Muscle of arm (tissue), 12 donors: ENCODE results near the gene SLC26A1. TPM values are rescaled to one million over a fixed set of nuclear protein-coding genes. Genes with fewer than 3 reads are reported as not detected.

Source experiments
- DNase-seq: peaks from one replicate; pipeline ENCODE4 v3.0.0-alpha.2; 2013
- polyA plus RNA-seq, 12 donors: library from polyadenylated mRNA; unstranded; fragments of 120-200 nt; gene quantifications; one replicate each; pipeline ENCODE4 v1.2.1, GENCODE V29; 2013; ENCODE audit not compliant: insufficient read length in 12 of 12

SLC26A1 gene
- polyA plus RNA-seq, 12 donors: 2.5 to 5.9 (median 3.8) TPM; not detected in 2

DNA sequence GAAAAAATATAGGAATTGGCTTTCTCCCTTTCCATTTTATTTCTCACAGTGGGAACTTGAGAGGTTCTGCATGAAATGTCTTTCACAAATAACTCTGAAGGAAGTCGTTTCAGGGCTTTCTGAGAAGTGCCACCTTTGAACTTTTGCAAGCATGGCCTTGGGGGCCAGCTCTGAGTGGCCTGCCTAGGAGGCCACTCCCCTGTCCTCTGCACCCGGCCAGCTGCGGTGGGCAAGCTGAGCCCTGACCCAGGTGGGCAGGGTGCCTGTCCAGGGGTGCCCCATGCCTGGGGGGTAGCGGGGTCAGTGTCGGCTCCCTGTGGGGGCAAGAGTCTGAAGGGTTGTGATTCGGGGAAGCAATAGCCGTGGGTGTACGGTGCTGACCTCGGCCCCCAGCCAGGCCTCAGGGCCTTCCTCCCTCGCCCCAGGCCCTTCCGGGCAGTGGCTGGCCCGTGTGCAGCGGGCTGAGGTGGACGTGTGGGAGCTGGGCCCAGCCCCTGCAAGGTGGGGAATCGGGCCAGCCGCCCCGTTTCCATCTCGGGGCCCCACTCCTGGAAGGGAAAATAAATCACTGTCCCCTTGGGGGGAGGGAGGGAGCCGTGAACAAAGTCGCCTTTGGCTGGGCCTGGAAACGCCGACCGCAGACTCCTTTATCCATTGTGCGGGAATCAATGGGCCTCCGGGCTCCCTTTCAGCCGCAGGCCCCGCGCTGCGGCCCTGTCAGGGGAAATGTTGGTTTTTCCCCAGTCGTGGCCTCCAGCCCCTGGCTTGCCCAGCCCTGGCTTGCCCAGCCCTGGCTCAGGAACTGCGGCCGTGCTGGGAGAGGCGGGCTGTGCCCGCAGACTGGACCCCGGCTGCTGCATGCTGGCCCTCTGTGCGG, 21.3 kb upstream of the SLC26A1 start:
- DNase-seq: no peak

- DNase-seq: no peak
Observed at GRCh38 chr4:1013225-1014073, 20.2 kb upstream of the SLC26A1 start.

GRCh38 chr4:1012034-1012739, 19.0 kb upstream of the SLC26A1 start:
- no peak for DNase-seq

DNA sequence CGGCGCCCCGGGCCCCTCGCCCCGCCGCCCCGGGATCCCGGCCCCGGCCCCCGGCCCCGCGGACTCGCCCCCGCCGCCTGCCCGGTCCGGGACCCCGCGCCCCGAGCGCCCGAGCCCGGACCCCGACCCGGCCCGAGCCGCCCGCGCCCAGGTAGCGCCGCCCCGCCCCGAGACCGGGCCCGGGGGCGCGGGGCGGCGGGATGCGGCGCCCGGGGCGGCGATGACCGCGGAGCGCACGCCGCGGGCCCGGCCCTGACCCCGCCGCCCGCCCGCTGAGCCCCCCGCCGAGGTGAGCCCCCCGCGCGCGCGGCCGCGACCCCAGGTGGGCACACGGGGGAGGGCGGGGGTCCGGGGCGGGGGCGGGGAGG, 18.4 kb upstream of the SLC26A1 start:
- DNase-seq: no peak

- DNase-seq: peak; percentile 89
Observed at GRCh38 chr4:1011022-1011665, 17.9 kb upstream of the SLC26A1 start, which contains the start of gene FGFRL1. Gene FGFRL1, plus strand, starts transcription at chr4:1011626. Its CDS starts 860 bp downstream, at chr4:1012486.

DNA sequence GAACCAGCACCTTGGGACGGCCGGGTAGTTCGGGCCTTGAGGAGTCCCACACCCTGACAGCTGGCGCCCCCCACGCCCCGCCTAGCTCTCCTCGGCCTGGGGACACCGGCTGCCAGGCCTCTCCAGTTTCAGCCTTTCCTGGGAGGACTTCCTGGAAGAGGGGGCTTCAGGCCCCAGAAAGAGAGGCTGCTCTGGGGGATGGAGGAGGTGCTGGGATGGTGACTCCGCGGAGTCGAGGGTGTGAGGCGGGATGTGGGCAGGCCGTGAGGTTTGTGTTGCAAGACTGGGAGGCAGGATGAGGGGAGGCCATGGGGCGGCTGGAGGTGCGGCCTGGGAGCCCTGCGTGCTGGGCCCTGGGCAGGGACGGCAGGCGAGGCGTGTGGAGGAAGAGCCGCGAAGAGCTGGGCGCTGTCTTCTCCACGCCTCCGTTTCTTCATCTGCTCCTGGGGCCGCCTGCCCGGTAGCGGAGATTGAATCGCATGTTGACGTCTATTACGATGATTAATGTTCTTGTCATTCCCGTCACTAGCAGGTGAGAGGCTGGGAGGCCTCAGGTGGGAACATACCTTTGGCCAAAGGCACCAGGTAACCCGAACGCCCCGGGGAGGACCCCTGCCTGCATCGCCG, 17.3 kb upstream of the SLC26A1 start:
- peak; percentile 37 for DNase-seq

GRCh38 chr4:1009542-1010394, 16.6 kb upstream of the SLC26A1 start:
- DNase-seq: peak; percentile 48

- peak; percentile 38 for DNase-seq
Observed at GRCh38 chr4:1008840-1009541, 15.8 kb upstream of the SLC26A1 start.

DNA sequence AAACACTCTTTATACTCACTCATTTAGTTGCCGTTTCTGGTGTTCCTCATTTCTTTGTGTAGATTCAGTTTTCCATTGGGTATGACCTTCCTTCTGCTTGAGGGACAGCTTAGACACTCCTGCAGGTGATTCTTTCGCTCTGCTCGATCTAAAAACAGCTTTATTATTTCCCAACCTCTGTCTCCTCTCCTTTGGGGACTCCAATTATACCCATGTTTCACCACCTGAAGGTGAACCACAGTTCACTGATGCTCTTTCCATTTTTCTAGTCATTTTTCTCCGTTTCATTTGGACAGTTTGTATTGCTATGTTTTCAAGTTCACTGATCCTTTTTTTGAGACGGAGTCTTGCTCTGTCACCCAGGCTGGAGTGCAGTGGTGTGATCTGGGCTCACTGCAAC, 13.7 kb upstream of the SLC26A1 start:
- DNase-seq: no peak

DNA sequence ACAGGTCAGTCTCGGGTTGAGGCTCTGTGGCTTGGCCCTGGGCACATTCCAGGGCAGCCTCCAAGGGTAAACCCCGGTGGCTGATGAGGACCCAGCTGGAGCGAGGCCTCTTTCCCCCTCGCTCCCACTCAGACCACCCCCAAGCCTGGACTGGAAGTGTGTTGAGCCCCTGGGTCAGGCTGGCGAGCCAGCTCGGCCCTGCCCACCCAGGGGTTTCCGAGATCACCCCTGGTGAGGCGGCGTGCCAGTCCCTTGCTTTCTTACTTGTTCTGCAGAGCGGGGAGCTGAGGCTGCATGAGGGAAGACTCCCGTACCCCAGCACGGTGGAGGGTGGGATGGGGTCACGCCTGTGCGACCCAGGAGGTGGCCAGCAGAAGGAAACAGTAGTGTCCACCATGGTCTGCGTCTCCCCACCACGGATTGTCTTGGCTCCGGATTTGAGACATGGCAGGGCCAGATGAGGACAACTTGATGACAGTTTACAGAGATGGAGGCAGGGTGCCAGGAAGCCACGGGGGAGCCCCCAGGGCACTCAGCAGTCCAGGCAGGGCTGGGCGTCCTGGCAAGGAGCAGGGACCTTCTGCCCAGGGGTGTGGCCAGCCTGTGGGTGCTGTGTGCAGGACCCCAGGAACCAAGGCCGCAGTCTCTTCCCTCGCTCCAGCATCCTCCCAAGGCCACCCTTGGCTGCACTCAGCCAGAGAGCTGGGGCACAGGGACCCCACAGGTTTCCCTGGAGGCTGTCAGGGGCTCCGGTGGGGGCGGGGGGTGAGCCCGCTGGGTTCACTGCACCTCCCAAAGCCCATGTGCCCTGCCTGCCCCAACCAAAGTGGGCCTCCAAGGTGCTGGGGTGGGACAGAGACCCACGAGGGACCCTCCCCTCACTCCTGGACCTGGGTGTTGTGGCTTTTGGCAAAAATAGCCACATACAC, 11.6 kb upstream of the SLC26A1 start:
- DNase-seq: no peak

GRCh38 chr4:1004071-1004418, 10.8 kb upstream of the SLC26A1 start:
- DNase-seq: no peak

DNA sequence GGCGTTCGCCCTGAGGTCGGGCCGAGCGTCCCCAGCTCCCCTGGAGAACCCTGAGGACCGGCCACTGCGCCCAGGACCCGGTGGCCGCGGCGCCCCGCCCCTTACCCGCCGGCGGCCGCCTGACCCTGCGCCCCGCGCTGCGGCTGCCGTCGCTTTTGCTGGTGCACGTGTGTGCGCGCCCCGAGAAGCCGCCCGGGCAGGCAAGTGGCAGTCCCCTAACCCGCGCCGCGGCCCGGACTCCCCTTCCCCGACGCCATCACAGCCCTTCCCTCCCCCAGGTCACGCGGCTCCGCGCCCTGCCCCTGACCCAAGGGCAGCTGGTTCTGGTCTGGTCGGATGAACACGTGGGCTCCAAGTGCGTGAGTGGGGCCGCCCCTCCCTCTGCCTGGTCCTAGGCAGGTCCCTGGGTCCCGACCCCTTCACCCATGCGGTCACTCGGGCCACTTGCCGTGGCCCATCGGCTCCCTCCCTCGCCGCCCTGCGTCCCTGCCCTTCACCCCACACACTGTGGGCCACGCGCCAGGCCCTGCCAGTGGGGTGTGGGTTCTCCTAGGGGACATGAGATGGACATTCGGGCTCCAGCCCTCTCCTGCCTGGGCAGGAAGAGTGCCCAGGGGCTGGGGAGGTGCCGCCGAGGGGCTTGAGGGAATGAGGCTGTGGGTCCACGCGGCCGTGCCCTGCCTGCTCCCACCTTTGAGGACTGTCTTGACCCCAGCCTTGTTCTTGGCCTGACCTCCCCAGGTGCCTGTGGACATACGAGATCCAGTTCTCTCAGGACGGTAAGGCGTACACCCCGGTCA, 10.3 kb upstream of the SLC26A1 start:
- no peak for DNase-seq

DNA sequence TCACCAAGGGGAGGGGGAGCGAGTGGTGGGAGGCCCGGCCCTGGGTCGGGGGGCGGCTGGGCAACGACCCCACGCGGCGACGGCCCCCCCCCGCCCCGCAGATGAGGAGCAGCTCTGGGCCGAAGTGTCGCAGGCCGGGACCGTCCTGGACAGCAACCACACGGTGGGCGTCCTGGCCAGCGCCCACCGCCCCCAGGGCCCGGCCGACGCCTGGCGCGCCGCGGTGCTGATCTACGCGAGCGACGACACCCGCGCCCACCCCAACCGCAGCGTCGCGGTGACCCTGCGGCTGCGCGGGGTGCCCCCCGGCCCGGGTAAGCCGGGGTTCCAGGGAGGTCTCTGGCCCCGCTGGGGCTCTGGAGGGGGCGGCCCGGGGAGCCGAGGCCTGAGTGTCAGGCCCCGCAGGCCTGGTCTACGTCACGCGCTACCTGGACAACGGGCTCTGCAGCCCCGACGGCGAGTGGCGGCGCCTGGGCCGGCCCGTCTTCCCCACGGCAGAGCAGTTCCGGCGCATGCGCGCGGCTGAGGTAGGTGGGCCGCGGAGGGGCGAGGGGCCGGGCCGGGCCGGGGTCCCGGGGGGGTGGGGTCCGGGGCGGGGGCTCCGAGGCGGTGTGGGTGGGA, 9.5 kb upstream of the SLC26A1 start:
- no peak for DNase-seq

- no peak for DNase-seq
Observed at GRCh38 chr4:1002131-1002630, 9.0 kb upstream of the SLC26A1 start.

GRCh38 chr4:1001561-1002130, 8.4 kb upstream of the SLC26A1 start:
- no peak for DNase-seq

DNA sequence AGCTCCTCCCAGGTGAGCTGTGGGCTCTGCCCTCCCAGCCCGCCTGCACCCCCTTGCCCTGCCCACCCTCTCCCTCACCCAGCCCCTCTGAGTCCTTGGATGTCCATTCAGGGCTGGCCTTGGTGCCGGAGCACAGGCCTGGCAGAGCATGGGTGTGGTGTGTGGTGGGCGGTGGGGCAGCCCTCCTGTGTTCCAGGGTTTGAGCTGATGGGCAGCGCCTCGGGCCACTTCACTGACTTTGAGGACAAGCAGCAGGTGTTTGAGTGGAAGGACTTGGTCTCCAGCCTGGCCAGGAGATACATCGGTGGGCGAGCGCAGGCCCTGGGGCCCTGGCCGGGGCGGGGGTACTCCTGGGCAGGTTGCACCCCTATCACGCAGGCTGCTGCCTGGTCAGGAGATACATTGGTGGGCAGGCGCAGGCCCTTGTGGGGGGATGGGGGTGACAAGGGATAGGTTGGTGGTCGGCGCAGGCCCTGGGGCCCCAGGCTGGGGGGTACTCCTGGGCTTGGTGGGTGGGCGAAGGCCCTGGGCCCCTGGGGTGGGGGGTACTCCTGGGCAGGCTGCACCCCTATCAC, 7.6 kb upstream of the SLC26A1 start:
- DNase-seq: no peak
